GM10248 (cell line): ENCODE data around the gene IQGAP3.

Experiments used
- CTCF ChIA-PET: fragments of 300-600 bp; sonication (Branson Sonifier 250); formaldehyde crosslinking; extraction: SDS; loops from one replicate; lab custom pipeline; 2021; ENCODE audit warnings: antibody characterized with exemption; lab: Yijun Ruan, JAX
- POLR2A ChIA-PET: fragments of 350-650 bp; sonication (Branson Sonifier 250); formaldehyde crosslinking; extraction: SDS; loops from one replicate; lab custom pipeline; 2020; ENCODE audit warnings: antibody characterized with exemption; lab: Yijun Ruan, JAX
- DNase-seq: peaks from one replicate; pipeline ENCODE4 v3.0.0; 2012; ENCODE audit errors: extremely low spot score
- TF ChIP-seq, protein P1 (sequence below): IDR thresholded peaks from 2 replicates; pipeline ENCODE4 v1.5.1; 2012; ENCODE audit warnings: mild to moderate bottlenecking, low read depth; ENCODE audit errors: extremely low read depth, missing control alignments, control extremely low read depth

The IQGAP3 gene

DNA sequence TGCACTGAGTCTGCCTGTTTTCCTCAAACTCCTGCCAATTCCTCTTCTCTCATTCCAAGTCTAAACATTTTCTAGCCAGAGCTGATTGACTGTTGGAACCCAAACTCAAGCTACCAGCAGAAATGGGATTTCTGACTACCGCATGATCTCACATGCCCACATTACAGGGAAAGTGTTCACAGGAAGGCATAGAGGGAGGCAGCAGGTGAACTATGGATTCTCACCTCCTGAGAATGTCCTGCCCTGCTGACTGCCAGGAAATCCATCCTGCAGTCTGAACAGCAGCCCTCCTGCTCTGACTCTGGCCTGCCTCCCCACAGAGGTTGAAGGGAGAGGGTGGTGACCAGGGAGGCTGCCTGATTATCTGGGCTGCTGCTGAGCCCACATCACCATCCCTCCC is 22.5 kb downstream of the IQGAP3 start:
- TF ChIP-seq, protein P1, sequence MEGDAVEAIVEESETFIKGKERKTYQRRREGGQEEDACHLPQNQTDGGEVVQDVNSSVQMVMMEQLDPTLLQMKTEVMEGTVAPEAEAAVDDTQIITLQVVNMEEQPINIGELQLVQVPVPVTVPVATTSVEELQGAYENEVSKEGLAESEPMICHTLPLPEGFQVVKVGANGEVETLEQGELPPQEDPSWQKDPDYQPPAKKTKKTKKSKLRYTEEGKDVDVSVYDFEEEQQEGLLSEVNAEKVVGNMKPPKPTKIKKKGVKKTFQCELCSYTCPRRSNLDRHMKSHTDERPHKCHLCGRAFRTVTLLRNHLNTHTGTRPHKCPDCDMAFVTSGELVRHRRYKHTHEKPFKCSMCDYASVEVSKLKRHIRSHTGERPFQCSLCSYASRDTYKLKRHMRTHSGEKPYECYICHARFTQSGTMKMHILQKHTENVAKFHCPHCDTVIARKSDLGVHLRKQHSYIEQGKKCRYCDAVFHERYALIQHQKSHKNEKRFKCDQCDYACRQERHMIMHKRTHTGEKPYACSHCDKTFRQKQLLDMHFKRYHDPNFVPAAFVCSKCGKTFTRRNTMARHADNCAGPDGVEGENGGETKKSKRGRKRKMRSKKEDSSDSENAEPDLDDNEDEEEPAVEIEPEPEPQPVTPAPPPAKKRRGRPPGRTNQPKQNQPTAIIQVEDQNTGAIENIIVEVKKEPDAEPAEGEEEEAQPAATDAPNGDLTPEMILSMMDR: no peak
- POLR2A ChIA-PET: no interaction called here
- CTCF ChIA-PET: interaction anchor here (1.0 to 1.8 kb wide), 4 partner anchors 15 to 24 kb away, joined by 3 to 4 read pairs (median 3); no protein-coding TSS in a partner anchor
- no peak for DNase-seq

DNA sequence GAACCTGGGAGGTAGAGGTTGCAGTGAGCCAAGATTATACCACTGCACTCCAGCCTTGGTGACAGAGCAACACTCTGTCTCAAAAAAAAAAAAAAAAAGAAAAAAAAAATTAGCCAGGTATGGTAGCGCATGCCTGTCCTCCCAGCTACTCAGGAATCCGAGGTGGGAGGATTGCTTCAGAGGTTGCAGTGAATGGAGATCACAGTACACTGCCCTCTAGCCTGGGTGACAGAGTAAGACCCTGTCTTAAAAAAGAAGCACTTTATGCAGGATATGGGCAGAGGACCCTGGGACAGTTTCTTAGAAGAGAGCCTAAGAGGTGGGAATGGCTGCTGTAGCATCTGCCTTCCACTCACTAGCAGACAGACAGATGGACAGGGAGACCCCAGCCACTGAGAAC is 23.0 kb downstream of the IQGAP3 start:
- POLR2A ChIA-PET: no interaction called here
- TF ChIP-seq, protein P1: no peak
- no peak for DNase-seq
- CTCF ChIA-PET: interaction anchor here (1.4 kb wide), 1 partner anchor 23 kb away, joined by 3 read pairs; no protein-coding TSS in a partner anchor

DNA sequence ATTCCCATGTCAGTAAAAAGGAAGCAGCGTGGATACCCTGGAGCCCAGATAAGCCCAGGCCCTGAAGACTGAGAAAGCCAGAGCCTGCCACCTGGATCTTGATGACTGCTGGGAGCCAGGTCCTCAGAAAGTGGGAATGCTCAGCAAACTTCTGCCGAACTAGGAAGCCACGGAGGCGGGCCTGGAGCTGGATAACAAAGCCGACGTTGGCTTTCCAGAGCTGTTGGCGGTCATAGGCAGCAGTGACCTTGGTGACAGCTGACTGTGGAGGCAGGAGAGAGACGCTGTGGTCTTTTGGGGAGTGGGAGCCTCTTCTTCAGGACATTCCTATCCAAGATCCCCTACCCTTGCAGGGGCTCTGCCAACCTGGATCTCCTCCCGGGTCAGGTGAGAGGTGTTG is 24.4 kb downstream of the IQGAP3 start:
- ChIA-PET CTCF (interaction anchor here (1.0 kb wide), 1 partner anchor 24 kb away, joined by 3 read pairs; no protein-coding TSS in a partner anchor), POLR2A (no interaction called here)
- TF ChIP-seq, protein P1: no peak
- no peak for DNase-seq

DNA sequence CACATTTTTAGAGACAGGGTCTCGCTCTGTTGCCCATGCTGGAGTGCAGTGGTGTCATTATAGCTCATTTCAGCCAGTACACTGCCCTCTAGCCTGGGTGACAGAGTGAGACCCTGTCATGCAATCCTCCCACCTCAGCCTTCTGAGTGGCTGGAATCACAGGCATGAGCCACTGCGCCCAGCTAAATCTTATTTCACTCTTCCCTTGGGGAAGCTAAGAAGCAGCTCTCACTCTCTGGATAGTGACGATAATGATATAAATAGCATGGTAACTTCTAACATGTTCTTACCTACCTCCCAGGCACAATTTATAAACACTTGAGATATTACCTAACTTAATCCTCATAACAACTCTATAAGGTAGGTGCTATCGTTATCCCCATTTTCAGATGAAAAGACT is 24.9 kb downstream of the IQGAP3 start:
- CTCF ChIA-PET: interaction anchor here (1.0 kb wide), 1 partner anchor 23 kb away, joined by 3 read pairs; no protein-coding TSS in a partner anchor
- POLR2A ChIA-PET: no interaction called here
- TF ChIP-seq, protein P1: no peak
- DNase-seq: no peak

DNA sequence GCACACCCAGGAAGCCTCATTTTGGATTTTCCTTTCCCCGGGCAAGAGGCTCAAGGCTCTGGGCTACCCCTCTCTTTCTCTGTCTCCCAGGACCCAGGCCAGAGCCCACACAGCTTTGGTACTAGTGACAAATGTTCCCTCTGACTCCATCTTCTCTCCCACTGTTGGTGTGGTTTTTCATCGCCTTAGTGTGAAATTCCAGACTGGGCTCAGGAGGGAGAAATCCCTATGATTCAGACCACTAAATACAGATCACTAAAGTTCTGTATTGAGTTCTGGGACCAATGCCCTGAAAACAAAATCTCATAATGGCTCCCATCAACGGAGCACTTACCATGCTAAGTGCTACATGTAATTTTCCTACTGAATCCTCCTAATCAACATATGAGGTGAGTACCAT is 26.1 kb downstream of the IQGAP3 start:
- TF ChIP-seq, protein P1: no peak
- no peak for DNase-seq
- CTCF ChIA-PET: interaction anchor here (1.3 kb wide), 1 partner anchor 24 kb away, joined by 3 read pairs; no protein-coding TSS in a partner anchor
- POLR2A ChIA-PET: no interaction called here

DNA sequence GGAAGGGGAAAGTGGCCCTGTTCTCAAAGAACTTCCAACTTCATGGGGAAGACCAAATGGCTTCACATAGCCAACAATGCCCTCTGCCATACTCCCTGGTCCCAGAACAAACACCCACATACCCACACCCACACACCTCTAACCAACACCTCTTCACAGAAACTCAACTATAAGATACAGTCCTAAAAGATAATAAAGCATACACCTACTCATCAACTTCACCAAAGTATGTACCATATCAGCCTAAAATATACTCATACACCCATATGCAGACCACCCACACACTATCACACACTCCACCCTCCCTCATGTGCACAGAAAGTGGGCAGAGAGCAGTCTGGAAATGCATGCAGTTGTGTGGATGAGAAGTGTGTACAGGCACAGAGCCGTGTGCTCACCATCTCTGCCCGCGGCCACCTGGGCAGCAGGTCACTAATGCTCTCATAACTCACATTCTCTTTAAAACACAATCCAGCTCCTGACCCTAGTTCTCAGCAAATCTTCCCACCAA is 27.7 kb downstream of the IQGAP3 start:
- ChIA-PET POLR2A (no interaction called here), CTCF (interaction anchor here (0.8 to 1.1 kb wide), 4 partner anchors 10 to 159 kb away, joined by 3 to 4 read pairs (median 3); no protein-coding TSS in a partner anchor)
- DNase-seq: no peak
- TF ChIP-seq, protein P1: no peak
